Caco-2 (cell line): ENCODE measurements around the gene DR1. TPM values are rescaled to one million over a fixed set of nuclear protein-coding genes. Genes with fewer than 3 reads are reported as not detected.
"Not testable (repeated sequence)": the region's sequence is repeated elsewhere in the genome, so short reads cannot be mapped to it uniquely, and the experiment has no call there.

Source experiments
- BruUV-seq: library from RNA; stranded (reverse); fragments of 400-500 nt; replicated peaks from 2 replicates; lab custom pipeline; 2021; lab: Mats Ljungman, UMichigan
- CTCF ChIA-PET: fragments of 300-600 bp; sonication (Branson Sonifier 250); formaldehyde crosslinking; loops from one replicate; lab custom pipeline; 2022; ENCODE audit warnings: antibody characterized with exemption; lab: Charles Lee
- POLR2A ChIA-PET: fragments of 300-600 bp; sonication (Branson Sonifier 250); formaldehyde crosslinking; loops from one replicate; lab custom pipeline; 2022; ENCODE audit warnings: antibody characterized with exemption; lab: Charles Lee
- DNase-seq, 2 experiments: peaks; one replicate each; pipeline versions ENCODE4 v3.0.0 to v3.0.0-alpha.2; 2020 to 2022
- H3K27me3 ChIP-seq: replicated peaks from 2 replicates; pipeline ENCODE4 v1.6.0; 2011; ENCODE audit warnings: low read length; ENCODE audit not compliant: control insufficient read depth, insufficient read depth
- H3K36me3 ChIP-seq: 2 replicates; pipeline ENCODE4 v1.5.1; 2011; ENCODE audit warnings: low read length; ENCODE audit not compliant: control insufficient read depth, insufficient read depth
- H3K4me1 ChIP-seq: fragments of 250-450 bp; sonication (Bioruptor Pico); 2 replicates; pipeline ENCODE4 v1.5.1; 2020; ENCODE audit warnings: mild to moderate bottlenecking
- H3K4me3 ChIP-seq: 2 replicates; pipeline ENCODE4 v1.5.1; 2011; ENCODE audit warnings: low read depth, mild to moderate bottlenecking, control low read depth, low read length
- H3K9me3 ChIP-seq: fragments of 250-450 bp; sonication (Bioruptor Pico); 2 replicates; pipeline ENCODE4 v1.5.1; 2020; ENCODE audit warnings: mild to moderate bottlenecking, moderate library complexity
- H3K27ac Mint-ChIP-seq: one replicate; pipeline ENCODE4 v1.8.0; 2022; ENCODE audit warnings: mixed read lengths; ENCODE audit not compliant: unreplicated experiment
- H3K27me3 Mint-ChIP-seq: one replicate; pipeline ENCODE4 v1.8.0; 2022; ENCODE audit warnings: mixed read lengths; ENCODE audit not compliant: insufficient read depth, unreplicated experiment
- H3K36me3 Mint-ChIP-seq: one replicate; pipeline ENCODE4 v1.8.0; 2022; ENCODE audit warnings: mild to moderate bottlenecking, mixed read lengths; ENCODE audit not compliant: insufficient read depth, unreplicated experiment
- H3K4me1 Mint-ChIP-seq: one replicate; pipeline ENCODE4 v1.8.0; 2022; ENCODE audit warnings: low read depth, mixed read lengths; ENCODE audit not compliant: unreplicated experiment
- H3K4me3 Mint-ChIP-seq: one replicate; pipeline ENCODE4 v1.8.0; 2022; ENCODE audit warnings: mild to moderate bottlenecking, moderate library complexity, mixed read lengths; ENCODE audit not compliant: unreplicated experiment
- H3K9me3 Mint-ChIP-seq: one replicate; pipeline ENCODE4 v1.8.0; 2022; ENCODE audit warnings: mixed read lengths; ENCODE audit not compliant: unreplicated experiment
- CTCF ChIP-seq, 2 experiments: fragments of 200-600 bp in 1 of 2; IDR thresholded peaks; 1 replicate in 1 of 2; 2 replicates in 1 of 2; pipeline versions ENCODE4 v1.5.1 to v1.8.0; 2011 to 2022; ENCODE audit warnings: antibody characterized with exemption in 1 of 2, control low read depth in 1 of 2, inconsistent platforms in 1 of 2, low read depth in 1 of 2, low read length in 1 of 2, mild to moderate bottlenecking in 1 of 2, moderate library complexity in 1 of 2; ENCODE audit not compliant: insufficient read depth in 1 of 2, severe bottlenecking in 1 of 2, unreplicated experiment in 1 of 2
- intact Hi-C: fragments of 100-400 bp; cut with micrococcal nuclease; formaldehyde crosslinking; loops from one replicate; pipeline ENCODE4 v1.10.0; 2022; ENCODE audit not compliant: unreplicated experiment
- total RNA-seq: library from RNA; stranded (reverse); gene quantifications from 2 replicates; pipeline ENCODE4 v1.2.3, GENCODE V29; 2022

The DR1 gene
- total RNA-seq, 1 experiment from 2014 or later = 30.5 TPM

- Histone ChIP-seq H3K9me3 (no peaks in the 10 kb centered on the region), H3K4me3 (no peak overlapping the region), H3K27me3 (no peaks in the 10 kb centered on the region), H3K4me1 (peaks cover 6% of the 10 kb centered on the region; the same call in 1 of the 2 replicates), H3K36me3 (no peaks in the 10 kb centered on the region; the same call in 1 of the 2 replicates)
- ChIA-PET POLR2A (interaction anchor here (0.9 kb wide), 1 partner anchor 97 kb away, joined by 5 read pairs; no protein-coding TSS in a partner anchor), CTCF (no interaction called here)
- Mint-ChIP-seq H3K36me3 (peaks cover 11% of the 10 kb centered on the region), H3K27ac (no peak overlapping the region), H3K4me1 (no peaks in the 10 kb centered on the region), H3K9me3 (no peaks in the 10 kb centered on the region), H3K27me3 (no peaks in the 10 kb centered on the region), H3K4me3 (no peak overlapping the region)
- TF ChIP-seq CTCF (IDR thresholded peaks at IDR 0.05; ENCODE audit: insufficient read depth in 1 of 2, low read depth in 1 of 2, low read length in 1 of 2, severe bottlenecking in 1 of 2, unreplicated experiment in 1 of 2) = no peak
- intact Hi-C loops = no loop called here
- DNase-seq = no peak
- no TSS peak for BruUV-seq
Observed at GRCh38 chr1:93350322-93350721, 4.6 kb downstream of the DR1 start.

GRCh38 chr1:93350875-93351274 is 5.2 kb downstream of the DR1 start:
- ChIA-PET POLR2A (interaction anchor here (0.9 kb wide), 1 partner anchor 96 kb away, joined by 5 read pairs; no protein-coding TSS in a partner anchor), CTCF (interaction anchor here (0.6 kb wide), 1 partner anchor 468 kb away, joined by 5 read pairs; no protein-coding TSS in a partner anchor)
- DNase-seq = no peak
- no peaks in the 10 kb centered on the region; the same call in 1 of the 2 replicates for H3K36me3 ChIP-seq
- no peaks in the 10 kb centered on the region for H3K4me1 Mint-ChIP-seq
- no peaks in the 10 kb centered on the region for H3K9me3 ChIP-seq
- H3K36me3 Mint-ChIP-seq = peaks cover 16% of the 10 kb centered on the region
- no peak for TF ChIP-seq CTCF (IDR thresholded peaks at IDR 0.05; ENCODE audit: insufficient read depth in 1 of 2, low read depth in 1 of 2, low read length in 1 of 2, severe bottlenecking in 1 of 2, unreplicated experiment in 1 of 2)
- no peak overlapping the region for H3K27ac Mint-ChIP-seq
- H3K4me3 Mint-ChIP-seq = no peak overlapping the region
- H3K4me3 ChIP-seq = no peak overlapping the region
- H3K27me3 ChIP-seq = no peaks in the 10 kb centered on the region
- no peaks in the 10 kb centered on the region for H3K9me3 Mint-ChIP-seq
- intact Hi-C loops = no loop called here
- BruUV-seq = no TSS peak
- H3K27me3 Mint-ChIP-seq = no peaks in the 10 kb centered on the region
- peaks cover 6% of the 10 kb centered on the region; the same call in 1 of the 2 replicates for H3K4me1 ChIP-seq

- H3K4me3 Mint-ChIP-seq, H3K4me1 Mint-ChIP-seq, H3K4me3 ChIP-seq, H3K27ac Mint-ChIP-seq, H3K27me3 ChIP-seq, H3K9me3 Mint-ChIP-seq, H3K27me3 Mint-ChIP-seq, intact Hi-C loops, DNase-seq, BruUV-seq, H3K36me3 ChIP-seq, H3K4me1 ChIP-seq, H3K9me3 ChIP-seq: not testable (repeated sequence)
- peaks cover 20% of the 10 kb centered on the region for H3K36me3 Mint-ChIP-seq
- POLR2A ChIA-PET = interaction anchor here (0.9 kb wide), 1 partner anchor 96 kb away, joined by 5 read pairs; no protein-coding TSS in a partner anchor
- CTCF ChIA-PET = interaction anchor here (0.6 kb wide), 1 partner anchor 467 kb away, joined by 5 read pairs; no protein-coding TSS in a partner anchor
Observed at GRCh38 chr1:93351346-93351745, 5.6 kb downstream of the DR1 start.
